Smooth muscle cell (in vitro differentiated cells): ENCODE results near the gene ARL3. TPM values are rescaled to one million over a fixed set of nuclear protein-coding genes. Genes with fewer than 3 reads are reported as not detected.

ENCODE experiments used
- DNase-seq: peaks from one replicate; lab custom pipeline; 2025; ENCODE audit not compliant: unreplicated experiment; lab: John Stamatoyannopoulos, UW
- H2AFZ ChIP-seq: fragments of 200-600 bp; sonication (generic); 2 replicates; pipeline ENCODE4 v1.6.0; 2016; ENCODE audit warnings: antibody characterized with exemption, low read depth, mild to moderate bottlenecking
- H3F3A ChIP-seq: fragments of 200-600 bp; sonication (generic); 2 replicates; pipeline ENCODE4 v1.6.0; 2017; ENCODE audit warnings: antibody characterized with exemption, low read depth
- H3K27ac ChIP-seq: fragments of 200-600 bp; sonication (generic); 2 replicates; pipeline ENCODE4 v1.5.1; 2016; ENCODE audit warnings: low read depth, mild to moderate bottlenecking
- H3K27me3 ChIP-seq: fragments of 200-600 bp; sonication (generic); 2 replicates; pipeline ENCODE4 v1.6.1; 2016; ENCODE audit warnings: low read depth, mild to moderate bottlenecking
- H3K36me3 ChIP-seq: fragments of 200-600 bp; sonication (generic); 2 replicates; pipeline ENCODE4 v1.5.1; 2016; ENCODE audit warnings: low read depth
- H3K4me1 ChIP-seq: fragments of 200-600 bp; sonication (generic); 2 replicates; pipeline ENCODE4 v1.5.1; 2016; ENCODE audit warnings: low read depth
- H3K4me2 ChIP-seq: fragments of 200-600 bp; sonication (generic); 2 replicates; pipeline ENCODE4 v1.6.0; 2016; ENCODE audit warnings: mild to moderate bottlenecking
- H3K4me3 ChIP-seq: fragments of 200-600 bp; sonication (generic); 2 replicates; pipeline ENCODE4 v1.5.1; 2016; ENCODE audit warnings: mild to moderate bottlenecking
- H3K79me2 ChIP-seq: fragments of 200-600 bp; sonication (generic); 2 replicates; pipeline ENCODE4 v1.6.0; 2016; ENCODE audit warnings: low read depth, mild to moderate bottlenecking
- H3K9ac ChIP-seq: fragments of 200-600 bp; sonication (generic); 2 replicates; pipeline ENCODE4 v1.6.0; 2016; ENCODE audit warnings: low read depth
- H3K9me3 ChIP-seq: fragments of 200-600 bp; sonication (generic); replicated peaks from 2 replicates; pipeline ENCODE4 v1.5.1; 2016; ENCODE audit warnings: low read depth
- H4K20me1 ChIP-seq: fragments of 200-600 bp; sonication (generic); 2 replicates; pipeline ENCODE4 v1.6.0; 2016; ENCODE audit warnings: low read depth
- CTCF ChIP-seq: fragments of 200-600 bp; sonication (generic); IDR thresholded peaks from 2 replicates; pipeline ENCODE4 v1.5.1; 2017; ENCODE audit warnings: borderline replicate concordance, mild to moderate bottlenecking, antibody characterized with exemption; ENCODE audit not compliant: insufficient read depth, poor library complexity, severe bottlenecking
- WGBS: methylation state at CpG from one replicate; pipeline ENCODE4 v1.1.7; 2016; ENCODE audit warnings: low lambda C conversion rate; 5-methylcytosine and 5-hydroxymethylcytosine counted together
- polyA plus RNA-seq: library from polyadenylated mRNA; unstranded; fragments of >200 nt; fragmentation: Nextera tagmentation; extraction: Ambion mirVana; gene quantifications from 2 replicates; pipeline ENCODE4 v1.2.1, GENCODE V29; 2016
- total RNA-seq: library from RNA; depleted of rRNA; stranded (reverse); fragments of >200 nt; gene quantifications from 2 replicates; pipeline ENCODE4 v1.2.3, GENCODE V29; 2014

The ARL3 gene
- total and polyA plus RNA-seq, 2 experiments from 2014 or later, result 12.7 to 30.2 TPM

DNA sequence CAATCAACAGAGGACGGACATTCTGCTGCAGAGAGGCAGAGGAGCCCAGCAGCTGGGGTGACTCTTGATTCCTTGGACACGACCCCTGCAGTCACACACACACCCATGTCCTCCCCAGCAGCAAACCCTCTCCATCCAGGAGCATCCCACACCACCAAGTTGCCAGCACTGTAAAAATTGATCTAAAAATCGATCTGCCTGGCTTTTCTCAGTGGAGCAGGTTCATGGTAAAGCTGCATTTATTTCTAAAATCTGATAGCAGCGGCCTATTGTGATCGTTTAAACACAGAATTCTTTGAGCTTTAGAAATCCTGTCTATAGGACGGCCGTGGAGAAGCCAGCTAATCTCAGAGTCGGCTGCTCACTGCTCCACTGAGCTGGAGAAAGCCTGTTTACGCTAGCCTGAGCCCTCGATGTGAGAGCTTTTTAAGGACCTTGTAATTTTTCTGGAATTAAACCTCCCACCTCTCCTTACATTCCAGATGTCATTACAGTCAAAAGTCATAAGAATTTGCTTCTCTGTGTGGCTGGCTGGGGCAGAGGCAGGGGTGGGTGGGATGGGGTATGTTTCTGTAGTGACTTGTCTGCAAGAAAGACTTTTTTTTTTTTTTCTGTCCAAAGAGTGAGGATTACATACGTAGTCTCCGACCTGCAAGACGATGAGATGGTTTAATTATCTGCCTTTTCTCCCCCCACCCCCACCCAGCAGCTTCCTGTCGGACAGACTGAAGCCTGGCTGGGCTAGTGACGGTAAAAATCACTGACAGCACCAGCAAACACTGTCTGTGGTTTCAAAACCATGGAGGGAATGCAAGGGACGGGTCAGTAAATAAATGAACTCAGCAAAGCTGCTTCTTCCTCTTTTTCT, 38.3 kb downstream of the ARL3 start:
- Histone ChIP-seq H3K79me2 (no peaks in the 10 kb centered on the region), H4K20me1 (no peaks in the 10 kb centered on the region), H3K4me1 (peaks cover 60% of the 10 kb centered on the region), H3K9ac (peak overlapping the region; percentile 56), H3K27ac (peak overlapping the region; percentile 94), H3K27me3 (no peaks in the 10 kb centered on the region), H3K9me3 (no peaks in the 10 kb centered on the region), H3K4me3 (peak overlapping the region; percentile 26), H3F3A (peaks cover 32% of the 10 kb centered on the region), H2AFZ (no peak overlapping the region), H3K36me3 (no peaks in the 10 kb centered on the region), H3K4me2 (peak overlapping the region; percentile 80)
- WGBS, result 5% methylated on average over 16 of the region's 16 CpGs
- TF ChIP-seq CTCF, result no peak
- DNase-seq, result no peak

- Histone ChIP-seq H3K27me3 (no peaks in the 10 kb centered on the region), H3K36me3 (no peaks in the 10 kb centered on the region), H3K9me3 (no peaks in the 10 kb centered on the region), H4K20me1 (no peaks in the 10 kb centered on the region), H3F3A (peaks cover 32% of the 10 kb centered on the region), H3K79me2 (no peaks in the 10 kb centered on the region), H3K4me2 (peak overlapping the region; percentile 80), H3K4me1 (peaks cover 64% of the 10 kb centered on the region), H2AFZ (no peak overlapping the region), H3K9ac (peak overlapping the region; percentile 56), H3K4me3 (no peak overlapping the region), H3K27ac (peak overlapping the region; percentile 94)
- no peak for DNase-seq
- no peak for TF ChIP-seq CTCF
- 24% methylated on average over 8 of the region's 8 CpGs for WGBS
Observed at GRCh38 chr10:102675011-102675665, 39.1 kb downstream of the ARL3 start.

- Histone ChIP-seq H3K4me1 (peaks cover 70% of the 10 kb centered on the region), H2AFZ (no peak overlapping the region)
Observed at GRCh38 chr10:102674566-102674965, 39.6 kb downstream of the ARL3 start.

More at GRCh38 chr10:102674566-102674965, 39.6 kb downstream of the ARL3 start:
- peak overlapping the region; percentile 53 for H3K9ac ChIP-seq
- no peaks in the 10 kb centered on the region for H3K79me2 ChIP-seq
- TF ChIP-seq CTCF, result no peak
- peak overlapping the region; percentile 94 for H3K27ac ChIP-seq
- peak overlapping the region; percentile 80 for H3K4me2 ChIP-seq
- H3K27me3 ChIP-seq, result no peaks in the 10 kb centered on the region
- no peaks in the 10 kb centered on the region for H4K20me1 ChIP-seq
- H3F3A ChIP-seq, result peaks cover 32% of the 10 kb centered on the region
- 14% methylated on average over 2 of the region's 2 CpGs for WGBS
- H3K4me3 ChIP-seq, result peak overlapping the region; percentile 14
- no peak for DNase-seq
- no peaks in the 10 kb centered on the region for H3K36me3 ChIP-seq
- no peaks in the 10 kb centered on the region for H3K9me3 ChIP-seq
